ENCODE data around the gene RIPOR3. TPM values are rescaled to one million over a fixed set of nuclear protein-coding genes. Genes with fewer than 3 reads are reported as not detected.

RIPOR3 gene
- total and polyA plus RNA-seq, 9 of the 15 experiments (the other 6 are each of a cell fraction or from before 2014, with no cell fraction given): 3.3 to 62.7 (median 21.4) TPM

- peaks cover 47% of the 10 kb centered on the region; the same call in 1 of the 3 replicates for H3K36me3 ChIP-seq (ENCODE audit: control insufficient read depth, insufficient read depth, low read length)
- H3K79me2 ChIP-seq (ENCODE audit: control insufficient read depth, insufficient read depth, low read length): peaks cover 91% of the 10 kb centered on the region
- FAIRE-seq: no peak
- WGBS (ENCODE audit: insufficient coverage, low coverage, missing lambda C conversion rate): 91% methylated on average over 4 of the region's 4 CpGs
- H4K20me1 ChIP-seq (replicated peaks; ENCODE audit: control insufficient read depth, insufficient read depth, low read length): no peaks in the 10 kb centered on the region
- H3K9ac ChIP-seq (ENCODE audit: insufficient read depth in 1 of 2, low read depth in 2 of 2, low read length in 2 of 2): no peak overlapping the region
- no TSS peak for BruUV-seq (replicated peaks)
- no peaks in the 10 kb centered on the region for H3K9me1 ChIP-seq (ENCODE audit: control insufficient read depth, insufficient read depth, low read length)
- ATAC-seq: no peak
- intact Hi-C loops (cut with micrococcal nuclease): no loop called here
- no peak overlapping the region for H2AFZ ChIP-seq (ENCODE audit: low read depth, low read length)
- no peaks in the 10 kb centered on the region; a peak in 3 of 5 replicates for H3K4me1 ChIP-seq (replicated peaks in 1 of 2; ENCODE audit: control insufficient read depth in 2 of 2, insufficient read depth in 2 of 2, low read length in 2 of 2)
- H3K27me3 ChIP-seq (ENCODE audit: control insufficient read depth in 2 of 2, insufficient read depth in 2 of 2, low read length in 2 of 2): no peaks in the 10 kb centered on the region
- no peak overlapping the region for H3K4me3 ChIP-seq
- ChIA-PET POLR2A (interaction anchor here (0.6 to 1.2 kb wide), 5 partner anchors 9 to 357 kb away, joined by 3 to 5 read pairs (median 4); no protein-coding TSS in a partner anchor), CTCF (ENCODE audit: low intra/inter-chr PET ratio) (no interaction called here)
- H3K9me3 ChIP-seq (replicated peaks; ENCODE audit: control insufficient read depth, insufficient read depth, low read depth, low read length): no peaks in the 10 kb centered on the region
- DNase-seq (ENCODE audit: extremely low read depth in 1 of 4, low spot score in 3 of 4): no peak
- in situ Hi-C loops (cut with MboI): no loop called here
- H3K27ac ChIP-seq (ENCODE audit: extremely low read depth, low read depth, low read length): no peak overlapping the region
- TF ChIP-seq FOXK1 (CRISPR knock-in tag; IDR thresholded peaks at IDR 0.05; ENCODE audit: borderline replicate concordance) (no peak), ETV6 (IDR thresholded peaks at IDR 0.05; ENCODE audit: borderline replicate concordance in 1 of 2, low read depth in 2 of 2, low read length in 1 of 2) (no peak), ETV6 (CRISPR knock-in tag; IDR thresholded peaks at IDR 0.05; ENCODE audit: borderline replicate concordance) (no peak), HMG20A (CRISPR knock-in tag; conservative IDR thresholded peaks at IDR 0.05) (no peak)
- no peak overlapping the region for H3K4me2 ChIP-seq (ENCODE audit: insufficient read depth, low read length)
Observed at GRCh38 chr20:50551288-50551687, 140.1 kb downstream of the RIPOR3 start.

- Histone ChIP-seq H3K4me3 (no peak overlapping the region), H3K9me3 (replicated peaks; ENCODE audit: control insufficient read depth, insufficient read depth, low read depth, low read length) (no peaks in the 10 kb centered on the region), H3K36me3 (ENCODE audit: control insufficient read depth, insufficient read depth, low read length) (peaks cover 51% of the 10 kb centered on the region; the same call in 1 of the 3 replicates), H3K4me1 (replicated peaks in 1 of 2; ENCODE audit: control insufficient read depth in 2 of 2, insufficient read depth in 2 of 2, low read length in 2 of 2) (no peaks in the 10 kb centered on the region; a peak in 3 of 5 replicates), H3K9me1 (ENCODE audit: control insufficient read depth, insufficient read depth, low read length) (no peaks in the 10 kb centered on the region), H3K27ac (ENCODE audit: extremely low read depth, low read depth, low read length) (no peak overlapping the region), H3K9ac (ENCODE audit: insufficient read depth in 1 of 2, low read depth in 2 of 2, low read length in 2 of 2) (no peak overlapping the region), H3K27me3 (ENCODE audit: control insufficient read depth in 2 of 2, insufficient read depth in 2 of 2, low read length in 2 of 2) (no peaks in the 10 kb centered on the region), H2AFZ (ENCODE audit: low read depth, low read length) (no peak overlapping the region), H3K4me2 (ENCODE audit: insufficient read depth, low read length) (no peak overlapping the region), H3K79me2 (ENCODE audit: control insufficient read depth, insufficient read depth, low read length) (peaks cover 91% of the 10 kb centered on the region), H4K20me1 (replicated peaks; ENCODE audit: control insufficient read depth, insufficient read depth, low read length) (0 out of 2 replicates have a peak, but pooled peaks cover 4% of the 10 kb centered on the region)
- ChIA-PET CTCF (ENCODE audit: low intra/inter-chr PET ratio) (no interaction called here), POLR2A (interaction anchor here (0.7 to 1.5 kb wide), 4 partner anchors 8 to 16 kb away, joined by 4 to 5 read pairs (median 4); no protein-coding TSS in a partner anchor)
- FAIRE-seq (no peak), ATAC-seq (no peak), DNase-seq (ENCODE audit: extremely low read depth in 1 of 4, low spot score in 3 of 4) (no peak)
- intact Hi-C loops (cut with micrococcal nuclease): no loop called here
- in situ Hi-C loops (cut with MboI): no loop called here
- 95% methylated on average over 2 of the region's 2 CpGs for WGBS (ENCODE audit: insufficient coverage, low coverage, missing lambda C conversion rate)
- BruUV-seq (replicated peaks): no TSS peak
- TF ChIP-seq ARID4B (CRISPR knock-in tag; IDR thresholded peaks at IDR 0.05): no peak
- no peak for TF ChIP-seq PRPF4 (IDR thresholded peaks at IDR 0.05; ENCODE audit: insufficient read depth, low read depth, low read length, poor library complexity, severe bottlenecking)
- TF ChIP-seq ZNF232 (CRISPR knock-in tag; IDR thresholded peaks at IDR 0.05): no peak
- no peak for TF ChIP-seq MAFF (IDR thresholded peaks at IDR 0.05; ENCODE audit: low read length)
- no peak for TF ChIP-seq DEAF1 (CRISPR knock-in tag; IDR thresholded peaks at IDR 0.05)
- no peak for TF ChIP-seq ARNT (IDR thresholded peaks at IDR 0.05)
Observed at GRCh38 chr20:50550531-50550930, 140.8 kb downstream of the RIPOR3 start.

Data from K562 (cell line).